SJCRH30 (cell line): ENCODE data around the gene OR2M3. TPM values are rescaled to one million over a fixed set of nuclear protein-coding genes. Genes with fewer than 3 reads are reported as not detected.
"Not testable (repeated sequence)": the region's sequence is repeated elsewhere in the genome, so short reads cannot be mapped to it uniquely, and the experiment has no call there.

Experiments used
- DNase-seq, 2 experiments: peaks; one replicate each; pipeline ENCODE4 v3.0.0-alpha.2; 2015 to 2020
- H3K27ac ChIP-seq: fragments of 250-450 bp; sonication (Bioruptor Pico); 2 replicates; pipeline ENCODE4 v1.5.1; 2020; ENCODE audit warnings: mild to moderate bottlenecking, moderate library complexity
- H3K27me3 ChIP-seq: fragments of 250-450 bp; sonication (Bioruptor Pico); 2 replicates; pipeline ENCODE4 v1.5.1; 2020; ENCODE audit warnings: mild to moderate bottlenecking, moderate library complexity
- H3K36me3 ChIP-seq: fragments of 250-450 bp; sonication (Bioruptor Pico); 2 replicates; pipeline ENCODE4 v1.5.1; 2020; ENCODE audit warnings: mild to moderate bottlenecking, moderate library complexity
- H3K4me1 ChIP-seq: fragments of 250-450 bp; sonication (Bioruptor Pico); 2 replicates; pipeline ENCODE4 v1.5.1; 2020; ENCODE audit warnings: mild to moderate bottlenecking, moderate library complexity
- H3K4me3 ChIP-seq: fragments of 250-450 bp; sonication (Bioruptor Pico); 2 replicates; pipeline ENCODE4 v1.5.1; 2020; ENCODE audit warnings: mild to moderate bottlenecking, moderate library complexity
- H3K9me3 ChIP-seq: fragments of 250-450 bp; sonication (Bioruptor Pico); replicated peaks from 2 replicates; pipeline ENCODE4 v1.5.1; 2020; ENCODE audit warnings: mild to moderate bottlenecking, moderate library complexity
- total RNA-seq: library from RNA; depleted of rRNA; stranded (reverse); fragments of >200 nt; shearing (Covaris generic); gene quantifications from 2 replicates; pipeline ENCODE4 v1.2.3, GENCODE V29; 2014; rRNA removed

Gene OR2M3
- total RNA-seq, 1 experiment from 2014 or later = 0.02 TPM

GRCh38 chr1:248239478-248239877, 42.4 kb downstream of the OR2M3 start:
- DNase-seq = no peak
- Histone ChIP-seq H3K36me3 (no peaks in the 10 kb centered on the region), H3K4me1 (no peaks in the 10 kb centered on the region), H3K27me3 (no peaks in the 10 kb centered on the region), H3K27ac (no peak overlapping the region), H3K9me3 (no peaks in the 10 kb centered on the region), H3K4me3 (no peak overlapping the region)

- peak; percentile 33 to 59 for DNase-seq
- Histone ChIP-seq H3K9me3 (no peaks in the 10 kb centered on the region), H3K4me1 (no peaks in the 10 kb centered on the region), H3K27me3 (no peaks in the 10 kb centered on the region), H3K27ac (no peak overlapping the region), H3K36me3 (no peaks in the 10 kb centered on the region), H3K4me3 (no peak overlapping the region)
These were observed 46.1 kb downstream of the OR2M3 start for GRCh38 chr1:248243204-248243603.

GRCh38 chr1:248259309-248259708, 62.2 kb downstream of the OR2M3 start:
- not testable (repeated sequence) for DNase-seq, H3K27me3 ChIP-seq, H3K27ac ChIP-seq, H3K4me3 ChIP-seq, H3K9me3 ChIP-seq, H3K4me1 ChIP-seq, H3K36me3 ChIP-seq

Other genes with a start within 250 kb of the OR2M3 start
- gene OR2L8, start 248.4 kb upstream of the OR2M3 start, total RNA-seq = not detected in 2 replicates
- not detected in 2 replicates for gene OR2AK2, start 232.0 kb upstream of the OR2M3 start, total RNA-seq
- gene OR2L5, start 183.6 kb upstream of the OR2M3 start, total RNA-seq = not detected in 2 replicates
- gene OR2L2, start 167.2 kb upstream of the OR2M3 start, total RNA-seq = not detected in 2 replicates
- not detected in 2 replicates for gene OR2L3, start 150.4 kb upstream of the OR2M3 start, total RNA-seq
- not detected in 2 replicates for gene OR2L13, start 102.1 kb upstream of the OR2M3 start, total RNA-seq
- gene OR2M5, start 52.1 kb upstream of the OR2M3 start, total RNA-seq = not detected in 2 replicates
- gene OR2M2, start 22.4 kb upstream of the OR2M3 start, total RNA-seq = not detected in 2 replicates
- 0.26 TPM in 1 of 2 replicates, not detected in the other for gene OR2M4, start 34.2 kb downstream of the OR2M3 start, total RNA-seq
- gene OR2T33, start 80.7 kb downstream of the OR2M3 start, total RNA-seq = not detected in 2 replicates
- 0.02 TPM in 1 of 2 replicates, not detected in the other for gene OR2T12, start 106.2 kb downstream of the OR2M3 start, total RNA-seq
- gene OR2M7, start 127.3 kb downstream of the OR2M3 start, total RNA-seq = not detected in 2 replicates
- gene OR14C36, start 151.5 kb downstream of the OR2M3 start, total RNA-seq = not detected in 2 replicates
- gene OR2T4, start 164.4 kb downstream of the OR2M3 start, total RNA-seq = not detected in 2 replicates
- gene OR2T6, start 178.5 kb downstream of the OR2M3 start, total RNA-seq = not detected in 2 replicates
- gene OR2T1, start 205.8 kb downstream of the OR2M3 start, total RNA-seq = not detected in 2 replicates
- gene OR2T2, start 248.4 kb downstream of the OR2M3 start, total RNA-seq = not detected in 2 replicates